GM10248 (cell line): ENCODE results near the gene CTSE.
"Not testable (repeated sequence)": the region's sequence is repeated elsewhere in the genome, so short reads cannot be mapped to it uniquely, and the experiment has no call there.

Source experiments
- CTCF ChIA-PET: fragments of 300-600 bp; sonication (Branson Sonifier 250); formaldehyde crosslinking; extraction: SDS; loops from one replicate; lab custom pipeline; 2021; ENCODE audit warnings: antibody characterized with exemption; lab: Yijun Ruan, JAX
- POLR2A ChIA-PET: fragments of 350-650 bp; sonication (Branson Sonifier 250); formaldehyde crosslinking; extraction: SDS; loops from one replicate; lab custom pipeline; 2020; ENCODE audit warnings: antibody characterized with exemption; lab: Yijun Ruan, JAX
- DNase-seq: peaks from one replicate; pipeline ENCODE4 v3.0.0; 2012; ENCODE audit errors: extremely low spot score
- CTCF ChIP-seq: IDR thresholded peaks from 2 replicates; pipeline ENCODE4 v1.5.1; 2012; ENCODE audit warnings: mild to moderate bottlenecking, low read depth; ENCODE audit errors: extremely low read depth, missing control alignments, control extremely low read depth

The CTSE gene

GRCh38 chr1:206065547-206066145, 42.0 kb upstream of the CTSE start:
- no peak for TF ChIP-seq CTCF
- ChIA-PET POLR2A (no interaction called here), CTCF (no interaction called here)
- DNase-seq, result no peak

- CTCF ChIA-PET, DNase-seq, POLR2A ChIA-PET: not testable (repeated sequence)
Measured at GRCh38 chr1:206064501-206064900, 40.8 kb upstream of the CTSE start.

GRCh38 chr1:206064001-206064400, 40.3 kb upstream of the CTSE start:
- POLR2A ChIA-PET, DNase-seq, CTCF ChIA-PET: not testable (repeated sequence)

DNA sequence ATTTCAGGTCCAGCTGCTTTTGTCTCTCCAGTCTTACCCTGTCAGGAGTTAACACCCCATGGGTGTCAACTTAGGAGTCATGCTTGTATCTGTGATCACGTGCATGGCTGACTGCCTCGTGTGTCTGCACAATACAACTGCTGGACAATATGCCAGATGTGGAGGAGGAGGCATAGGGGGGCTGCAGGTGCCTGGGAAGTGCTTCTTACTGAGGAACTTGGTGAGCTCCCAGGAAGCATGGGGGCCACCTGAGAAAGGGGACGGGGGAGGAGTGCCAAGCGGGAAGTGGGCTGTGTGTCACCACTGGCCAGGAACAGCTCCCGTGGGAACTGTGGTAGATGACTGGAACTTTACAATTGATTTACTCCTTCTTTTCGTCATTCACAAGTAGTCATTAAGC, 38.8 kb upstream of the CTSE start:
- TF ChIP-seq CTCF, result no peak
- CTCF ChIA-PET, result interaction anchor here (0.6 to 1.4 kb wide), 3 partner anchors 8 to 18 kb away, joined by 3 read pairs; no protein-coding TSS in a partner anchor

GRCh38 chr1:206060844-206061243, 37.1 kb upstream of the CTSE start:
- CTCF ChIA-PET, result interaction anchor here (1.2 to 2.4 kb wide), 3 partner anchors 28 to 45 kb away, joined by 4 to 15 read pairs (median 14); no protein-coding TSS in a partner anchor
- no peak for DNase-seq
- TF ChIP-seq CTCF, result no peak
- POLR2A ChIA-PET, result no interaction called here

More for the DNA sequence above, 38.8 kb upstream of the CTSE start:
- DNase-seq, result no peak
- POLR2A ChIA-PET, result no interaction called here

DNA sequence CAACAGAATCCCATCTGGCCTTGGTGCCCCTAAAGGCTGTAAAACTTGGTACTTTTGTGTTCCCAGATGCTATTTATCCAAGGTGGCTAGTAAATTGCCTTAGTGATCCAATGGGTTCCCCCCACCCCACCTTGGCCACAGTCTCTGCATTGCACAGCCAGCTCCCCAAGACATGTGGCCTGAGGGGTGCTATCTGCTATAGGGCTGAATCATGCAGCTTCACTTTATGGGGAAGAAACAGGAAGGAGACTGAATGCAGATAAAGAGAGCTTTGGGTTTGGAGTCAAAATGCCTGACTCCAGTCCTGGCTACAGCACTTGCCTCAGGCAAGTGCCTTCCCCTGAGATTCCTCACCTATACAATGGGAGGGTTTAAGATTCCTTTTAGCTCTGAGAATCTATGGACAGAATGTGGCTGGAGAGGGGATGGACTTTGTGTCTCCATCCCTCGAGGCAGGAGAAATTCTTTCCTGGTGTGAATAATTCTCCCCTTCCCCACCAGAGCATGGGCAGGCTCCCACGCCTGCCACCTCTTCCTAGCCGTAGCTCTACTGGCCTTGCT, 35.7 kb upstream of the CTSE start:
- POLR2A ChIA-PET, result no interaction called here
- no peak for DNase-seq
- TF ChIP-seq CTCF, result no peak
- CTCF ChIA-PET, result interaction anchor here (1.0 to 2.4 kb wide), 10 partner anchors 17 to 604 kb away, joined by 3 to 15 read pairs (median 4); no protein-coding TSS in a partner anchor

GRCh38 chr1:206058927-206059292, 35.2 kb upstream of the CTSE start:
- no peak for DNase-seq
- ChIA-PET POLR2A (no interaction called here), CTCF (interaction anchor here (1.1 to 2.4 kb wide), 7 partner anchors 18 to 605 kb away, joined by 3 to 15 read pairs (median 4); no protein-coding TSS in a partner anchor)
- TF ChIP-seq CTCF, result no peak

DNA sequence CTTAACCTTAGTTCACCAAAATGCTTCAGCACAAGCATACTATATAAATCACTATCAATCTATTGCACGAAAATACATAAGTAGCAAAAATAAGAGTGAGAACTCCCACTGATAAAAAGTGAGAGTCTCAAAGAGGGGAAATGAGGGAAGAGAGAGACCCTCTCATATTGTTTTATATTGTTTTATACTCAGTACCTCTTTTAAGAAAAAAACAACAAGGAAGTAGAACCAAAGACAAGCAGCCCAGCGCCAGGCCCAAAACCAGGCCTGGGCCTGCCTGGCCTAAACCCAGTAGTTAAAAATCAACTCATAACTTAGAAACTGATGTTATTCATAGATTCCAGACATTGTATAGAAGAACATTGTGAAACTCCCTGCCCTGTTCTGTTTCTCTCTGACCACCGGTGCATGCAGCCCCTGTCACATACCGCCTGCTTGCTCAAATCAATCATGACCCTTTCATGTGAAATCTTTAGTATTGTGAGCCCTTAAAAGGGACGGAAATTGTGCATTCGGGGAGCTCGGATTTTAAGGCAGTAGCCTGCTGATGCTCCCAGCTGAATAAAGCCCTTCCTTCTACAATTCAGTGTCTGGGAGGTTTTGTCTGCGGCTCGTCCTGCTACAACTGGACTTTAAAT, 34.7 kb upstream of the CTSE start:
- CTCF ChIA-PET, result interaction anchor here (1.1 to 2.4 kb wide), 3 partner anchors 24 to 605 kb away, joined by 3 to 14 read pairs (median 4); no protein-coding TSS in a partner anchor
- POLR2A ChIA-PET, DNase-seq: not testable (repeated sequence)

GRCh38 chr1:206055639-206056323, 32.1 kb upstream of the CTSE start:
- CTCF ChIA-PET, result interaction anchor here (1.2 to 3.3 kb wide), 10 partner anchors 9 to 79 kb away, joined by 3 to 17 read pairs (median 4); no protein-coding TSS in a partner anchor
- DNase-seq, POLR2A ChIA-PET: not testable (repeated sequence)

GRCh38 chr1:206055069-206055625, 31.5 kb upstream of the CTSE start:
- DNase-seq, POLR2A ChIA-PET: not testable (repeated sequence)
- CTCF ChIA-PET, result interaction anchor here (0.8 to 3.3 kb wide), 10 partner anchors 9 to 78 kb away, joined by 3 to 17 read pairs (median 4); no protein-coding TSS in a partner anchor
